Breast epithelium (tissue), 4 donors: ENCODE data around the gene SLC6A7. TPM values are rescaled to one million over a fixed set of nuclear protein-coding genes. Genes with fewer than 3 reads are reported as not detected.

ENCODE experiments used
- DNase-seq, 2 donors: peaks; one replicate each; pipeline ENCODE4 v3.0.0-alpha.2; 2019; ENCODE audit warnings: low spot score in 2 of 2
- H3K27ac ChIP-seq, 2 donors: fragments of 200-600 bp; sonication (generic) in 1 of 2; one replicate each; pipeline ENCODE4 v1.5.1; 2016 to 2019; ENCODE audit warnings: mild to moderate bottlenecking in 1 of 2
- H3K27me3 ChIP-seq, 2 donors: fragments of 200-600 bp; sonication (generic) in 1 of 2; one replicate each; pipeline versions ENCODE4 v1.5.1 to v1.6.0; 2017 to 2019; ENCODE audit warnings: control low read depth in 1 of 2, mild to moderate bottlenecking in 1 of 2
- H3K36me3 ChIP-seq: fragments of 200-600 bp; one replicate; pipeline ENCODE4 v1.5.1; 2019
- H3K4me1 ChIP-seq, 2 donors: fragments of 200-600 bp; sonication (generic); one replicate each; pipeline ENCODE4 v1.5.1; 2016 to 2019; ENCODE audit warnings: control low read depth in 1 of 2
- H3K4me3 ChIP-seq, 3 donors: fragments of 200-600 bp; sonication (generic); 1 replicate in 2 of 3; 2 replicates in 1 of 3; pipeline ENCODE4 v1.5.1; 2016 to 2019; ENCODE audit warnings: mild to moderate bottlenecking in 3 of 3, moderate library complexity in 2 of 3
- H3K9me3 ChIP-seq, 2 donors: fragments of 200-600 bp; sonication (generic) in 1 of 2; one replicate each; pipeline ENCODE4 v1.5.1; 2016 to 2019; ENCODE audit warnings: control low read depth in 1 of 2
- POLR2A ChIP-seq: fragments of 450-650 bp; IDR thresholded peaks from one replicate; pipeline ENCODE4 v1.6.1; 2016; ENCODE audit warnings: antibody characterized with exemption, mild to moderate bottlenecking, moderate library complexity
- POLR2AphosphoS5 ChIP-seq, 3 donors: sonication (generic); formaldehyde crosslinking; IDR thresholded peaks; one replicate each; pipeline ENCODE4 v1.6.1; 2017; ENCODE audit warnings: antibody characterized with exemption in 3 of 3
- intact Hi-C: fragments of 100-400 bp; cut with DNase I; formaldehyde crosslinking; loops from one replicate; pipeline ENCODE4 v1.15.1; 2023; ENCODE audit warnings: low total_unique reads
- total RNA-seq, 3 donors: library from RNA; depleted of rRNA; stranded (reverse); fragments of >200 nt; gene quantifications; one replicate each; pipeline ENCODE4 v1.1.0, GENCODE V29; 2016
- TF ChIP-seq, protein P1 (sequence below), 3 donors: fragments of 450-650 bp; IDR thresholded peaks; one replicate each; pipeline ENCODE4 v1.5.1; 2016 to 2017; ENCODE audit warnings: antibody characterized with exemption in 3 of 3, mild to moderate bottlenecking in 3 of 3, moderate library complexity in 3 of 3

Gene SLC6A7
- total RNA-seq, 3 donors from 2014 or later = 0.15 to 0.16 TPM; not detected in 1

- Histone ChIP-seq H3K4me1 (no peaks in the 10 kb centered on the region), H3K9me3 (no peaks in the 10 kb centered on the region), H3K27me3 (no peaks in the 10 kb centered on the region), H3K4me3 (no peak overlapping the region), H3K36me3 (no peaks in the 10 kb centered on the region), H3K27ac (peak overlapping the region; percentile 63 to 93)
- TF ChIP-seq, protein P1, sequence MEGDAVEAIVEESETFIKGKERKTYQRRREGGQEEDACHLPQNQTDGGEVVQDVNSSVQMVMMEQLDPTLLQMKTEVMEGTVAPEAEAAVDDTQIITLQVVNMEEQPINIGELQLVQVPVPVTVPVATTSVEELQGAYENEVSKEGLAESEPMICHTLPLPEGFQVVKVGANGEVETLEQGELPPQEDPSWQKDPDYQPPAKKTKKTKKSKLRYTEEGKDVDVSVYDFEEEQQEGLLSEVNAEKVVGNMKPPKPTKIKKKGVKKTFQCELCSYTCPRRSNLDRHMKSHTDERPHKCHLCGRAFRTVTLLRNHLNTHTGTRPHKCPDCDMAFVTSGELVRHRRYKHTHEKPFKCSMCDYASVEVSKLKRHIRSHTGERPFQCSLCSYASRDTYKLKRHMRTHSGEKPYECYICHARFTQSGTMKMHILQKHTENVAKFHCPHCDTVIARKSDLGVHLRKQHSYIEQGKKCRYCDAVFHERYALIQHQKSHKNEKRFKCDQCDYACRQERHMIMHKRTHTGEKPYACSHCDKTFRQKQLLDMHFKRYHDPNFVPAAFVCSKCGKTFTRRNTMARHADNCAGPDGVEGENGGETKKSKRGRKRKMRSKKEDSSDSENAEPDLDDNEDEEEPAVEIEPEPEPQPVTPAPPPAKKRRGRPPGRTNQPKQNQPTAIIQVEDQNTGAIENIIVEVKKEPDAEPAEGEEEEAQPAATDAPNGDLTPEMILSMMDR (IDR thresholded peaks at IDR 0.05) = no peak
- TF ChIP-seq POLR2AphosphoS5 (IDR thresholded peaks at IDR 0.05) (no peak), POLR2A (no peak)
- intact Hi-C loops = loop anchor here (10.0 kb wide), 1 partner anchor 55 kb away; no protein-coding TSS in a partner anchor
- DNase-seq = no peak
Observed at GRCh38 chr5:150159741-150160179, 30.1 kb upstream of the SLC6A7 start.

DNA sequence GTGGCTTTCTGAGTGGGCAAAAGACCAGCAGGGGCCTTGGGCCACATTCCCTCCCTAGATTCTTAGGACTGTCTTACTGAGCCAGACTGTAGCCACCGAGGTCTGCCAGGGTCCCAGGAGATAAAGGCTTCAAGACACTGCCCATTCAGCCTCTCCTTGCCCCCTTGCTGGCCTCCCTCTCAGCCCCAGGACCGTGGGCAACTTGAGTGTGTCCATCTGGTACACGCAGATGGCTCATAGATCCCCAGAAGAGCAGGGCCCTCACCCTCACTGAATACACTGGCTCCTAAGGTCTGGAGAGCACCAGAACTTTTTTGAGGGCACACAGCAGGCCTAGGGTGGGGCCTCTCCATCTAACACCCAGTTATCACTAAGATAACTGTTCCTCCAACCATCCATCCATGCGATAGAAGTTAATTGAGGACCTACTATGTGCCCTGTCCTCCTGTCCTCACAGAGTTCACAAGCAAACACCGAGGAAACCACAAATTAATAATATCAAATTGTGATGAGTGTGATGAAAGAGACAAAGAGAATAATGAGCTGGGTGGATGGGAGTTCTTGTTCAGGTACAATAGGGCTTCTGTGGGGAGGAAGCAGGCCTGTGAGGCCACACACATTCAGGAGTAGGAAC is 29.3 kb upstream of the SLC6A7 start:
- Histone ChIP-seq H3K4me1 (no peaks in the 10 kb centered on the region), H3K27ac (peak overlapping the region; percentile 63 to 93)
- intact Hi-C loops = loop anchor here (10.0 kb wide), 1 partner anchor 54 kb away; no protein-coding TSS in a partner anchor

GRCh38 chr5:150161242-150162141 is 28.4 kb upstream of the SLC6A7 start:
- Histone ChIP-seq H3K36me3 (no peaks in the 10 kb centered on the region), H3K27me3 (peaks cover 0 to under 1% of the 10 kb centered on the region in 2 donors), H3K4me1 (no peaks in the 10 kb centered on the region), H3K4me3 (no peak overlapping the region), H3K9me3 (no peaks in the 10 kb centered on the region), H3K27ac (peak overlapping the region; percentile 45 to 93)
- DNase-seq = peak; percentile 58 to 85
- intact Hi-C loops = loop anchor here (10.0 kb wide), 1 partner anchor 53 kb away; no protein-coding TSS in a partner anchor
- TF ChIP-seq POLR2A (no peak), POLR2AphosphoS5 (IDR thresholded peaks at IDR 0.05) (no peak)
- TF ChIP-seq, protein P1 (IDR thresholded peaks at IDR 0.05) = peak; percentile 85 to 91 (median 86)

More for the DNA sequence above, 29.3 kb upstream of the SLC6A7 start:
- no peak overlapping the region for H3K4me3 ChIP-seq
- H3K27me3 ChIP-seq = no peaks in the 10 kb centered on the region
- TF ChIP-seq, protein P1 (IDR thresholded peaks at IDR 0.05) = no peak
- TF ChIP-seq POLR2A = no peak
- TF ChIP-seq POLR2AphosphoS5 (IDR thresholded peaks at IDR 0.05) = no peak
- DNase-seq = no peak
- H3K36me3 ChIP-seq = no peaks in the 10 kb centered on the region
- no peaks in the 10 kb centered on the region for H3K9me3 ChIP-seq

DNA sequence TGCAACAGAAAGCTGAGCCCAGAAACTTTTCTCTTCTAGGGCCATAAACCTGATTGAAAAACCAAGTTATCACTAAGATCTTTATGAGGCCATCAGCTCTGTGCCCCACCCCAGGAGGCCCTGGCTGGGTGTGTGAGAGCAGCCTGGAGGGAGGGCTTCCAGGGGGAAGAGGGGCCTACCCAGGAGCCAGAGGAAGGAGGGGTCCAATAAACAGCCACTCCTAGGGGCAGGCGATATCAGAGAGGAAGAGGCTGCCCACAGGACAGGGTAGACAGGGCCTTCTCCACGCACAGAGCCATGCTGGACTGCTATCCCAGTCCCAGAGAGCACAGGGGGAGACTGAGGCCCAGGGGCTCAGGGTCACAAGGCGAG is 27.7 kb upstream of the SLC6A7 start:
- Histone ChIP-seq H3K4me1 (no peaks in the 10 kb centered on the region), H3K36me3 (no peaks in the 10 kb centered on the region), H3K27ac (peak overlapping the region; percentile 45 to 93), H3K4me3 (no peak overlapping the region), H3K27me3 (peaks cover 0 to 7% of the 10 kb centered on the region in 2 donors), H3K9me3 (no peaks in the 10 kb centered on the region)
- TF ChIP-seq POLR2A (no peak), POLR2AphosphoS5 (IDR thresholded peaks at IDR 0.05) (no peak)
- TF ChIP-seq, protein P1 (IDR thresholded peaks at IDR 0.05) = no peak
- intact Hi-C loops = loop anchor here (10.0 kb wide), 1 partner anchor 53 kb away; no protein-coding TSS in a partner anchor
- DNase-seq = no peak
